GM21381 (cell line): ENCODE data around the gene AK9.
"Not testable (repeated sequence)": the region's sequence is repeated elsewhere in the genome, so short reads cannot be mapped to it uniquely, and the experiment has no call there.

Experiments
- ATAC-seq: cut with Tn5 transposase; IDR thresholded peaks from one replicate; pipeline ENCODE4 v1.9.1; 2021; ENCODE audit warnings: mild to moderate bottlenecking, moderate library complexity; ENCODE audit not compliant: unreplicated experiment

Gene AK9

GRCh38 chr6:109628158-109629000 lies 62.6 kb downstream of the AK9 start:
- no peak for ATAC-seq

- no peak for ATAC-seq
Measured at GRCh38 chr6:109626311-109626710, 64.7 kb downstream of the AK9 start.

GRCh38 chr6:109625199-109625598 lies 65.8 kb downstream of the AK9 start:
- ATAC-seq = no peak

GRCh38 chr6:109623288-109623687 lies 67.7 kb downstream of the AK9 start:
- ATAC-seq = no peak

- ATAC-seq = no peak
Measured at GRCh38 chr6:109612268-109612667, 78.7 kb downstream of the AK9 start.

GRCh38 chr6:109611502-109611901 lies 79.5 kb downstream of the AK9 start:
- ATAC-seq = no peak

- no peak for ATAC-seq
Measured at GRCh38 chr6:109610590-109610989, 80.4 kb downstream of the AK9 start.

- ATAC-seq = no peak
Measured at GRCh38 chr6:109609737-109610136, 81.3 kb downstream of the AK9 start.

- no peak for ATAC-seq
Measured at GRCh38 chr6:109606359-109606758, 84.6 kb downstream of the AK9 start.

- ATAC-seq = no peak
Measured at GRCh38 chr6:109595998-109596397, 95.0 kb downstream of the AK9 start.

- ATAC-seq = no peak
Measured at GRCh38 chr6:109580519-109580918, 110.5 kb downstream of the AK9 start.

- peak; percentile 85 for ATAC-seq
Measured at GRCh38 chr6:109579361-109579760, 111.6 kb downstream of the AK9 start.

GRCh38 chr6:109569901-109570300 lies 121.1 kb downstream of the AK9 start:
- not testable (repeated sequence) for ATAC-seq

GRCh38 chr6:109561844-109562243 lies 129.2 kb downstream of the AK9 start:
- ATAC-seq = no peak

- no peak for ATAC-seq
Measured at GRCh38 chr6:109531446-109531845, 159.6 kb downstream of the AK9 start.

- ATAC-seq = no peak
Measured at GRCh38 chr6:109527989-109528388, 163.0 kb downstream of the AK9 start.

- peak; percentile 57 for ATAC-seq
Measured at GRCh38 chr6:109526905-109527628, 163.9 kb downstream of the AK9 start.

GRCh38 chr6:109524129-109524528 lies 166.9 kb downstream of the AK9 start:
- ATAC-seq = no peak

GRCh38 chr6:109523478-109523877 lies 167.5 kb downstream of the AK9 start:
- no peak for ATAC-seq

- no peak for ATAC-seq
Measured at GRCh38 chr6:109521080-109521479, 169.9 kb downstream of the AK9 start.

- ATAC-seq = not testable (repeated sequence)
Measured at GRCh38 chr6:109519647-109520046, 171.4 kb downstream of the AK9 start.

- no peak for ATAC-seq
Measured at GRCh38 chr6:109516929-109517328, 174.1 kb downstream of the AK9 start.
